ENCODE data around the gene MMP24. TPM values are rescaled to one million over a fixed set of nuclear protein-coding genes. Genes with fewer than 3 reads are reported as not detected.
"Not testable (repeated sequence)": the region's sequence is repeated elsewhere in the genome, so short reads cannot be mapped to it uniquely, and the experiment has no call there.

MMP24 gene
- not detected for total RNA-seq

DNA sequence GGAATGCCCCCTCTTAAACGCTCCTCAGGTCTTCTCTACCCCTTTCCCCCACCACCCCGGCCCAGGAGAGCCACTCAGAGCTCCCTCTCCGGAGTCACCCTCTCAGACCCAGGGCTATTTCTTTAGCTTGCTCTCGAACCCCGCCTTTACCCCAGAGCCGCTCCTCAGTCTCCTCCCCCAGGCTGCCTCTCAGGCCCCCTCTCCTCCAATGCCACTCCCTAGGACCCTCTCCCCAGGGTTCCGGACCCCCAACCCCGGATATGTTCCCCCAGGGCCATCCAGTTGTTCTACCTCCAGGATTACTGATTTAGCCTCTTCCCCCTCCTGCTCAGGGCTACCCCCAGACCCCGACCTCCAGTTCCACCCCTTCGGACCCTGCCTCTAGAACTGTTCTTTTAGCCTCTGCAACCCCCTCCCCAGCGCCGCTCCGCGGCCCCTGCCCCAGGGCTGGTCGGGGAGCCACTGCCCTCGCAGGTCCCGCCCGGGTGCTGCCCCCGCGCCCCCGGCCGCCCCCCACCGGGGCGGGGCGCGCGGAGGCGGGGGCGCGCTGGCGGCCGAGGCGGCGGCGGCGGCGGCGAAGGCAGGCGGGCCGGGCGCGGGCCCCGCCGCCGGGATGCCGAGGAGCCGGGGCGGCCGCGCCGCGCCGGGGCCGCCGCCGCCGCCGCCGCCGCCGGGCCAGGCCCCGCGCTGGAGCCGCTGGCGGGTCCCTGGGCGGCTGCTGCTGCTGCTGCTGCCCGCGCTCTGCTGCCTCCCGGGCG, at the start of gene MMP24:
Gene MMP24, plus strand, starts transcription at position 565 of the 758 bp plus-strand sequence. Its CDS starts 49 bp downstream, at position 614.
- Histone ChIP-seq H3K9me3 (ENCODE audit: low read depth, low read length) (no peaks in the 10 kb centered on the region), H3K4me1 (ENCODE audit: insufficient read depth, low read length) (peaks cover 5% of the 10 kb centered on the region), H3K4me3 (ENCODE audit: low read length) (no peak within 1 kb of the TSS), H3K27me3 (ENCODE audit: insufficient read depth, low read length) (peaks cover 40% of the 10 kb centered on the region)

DNA sequence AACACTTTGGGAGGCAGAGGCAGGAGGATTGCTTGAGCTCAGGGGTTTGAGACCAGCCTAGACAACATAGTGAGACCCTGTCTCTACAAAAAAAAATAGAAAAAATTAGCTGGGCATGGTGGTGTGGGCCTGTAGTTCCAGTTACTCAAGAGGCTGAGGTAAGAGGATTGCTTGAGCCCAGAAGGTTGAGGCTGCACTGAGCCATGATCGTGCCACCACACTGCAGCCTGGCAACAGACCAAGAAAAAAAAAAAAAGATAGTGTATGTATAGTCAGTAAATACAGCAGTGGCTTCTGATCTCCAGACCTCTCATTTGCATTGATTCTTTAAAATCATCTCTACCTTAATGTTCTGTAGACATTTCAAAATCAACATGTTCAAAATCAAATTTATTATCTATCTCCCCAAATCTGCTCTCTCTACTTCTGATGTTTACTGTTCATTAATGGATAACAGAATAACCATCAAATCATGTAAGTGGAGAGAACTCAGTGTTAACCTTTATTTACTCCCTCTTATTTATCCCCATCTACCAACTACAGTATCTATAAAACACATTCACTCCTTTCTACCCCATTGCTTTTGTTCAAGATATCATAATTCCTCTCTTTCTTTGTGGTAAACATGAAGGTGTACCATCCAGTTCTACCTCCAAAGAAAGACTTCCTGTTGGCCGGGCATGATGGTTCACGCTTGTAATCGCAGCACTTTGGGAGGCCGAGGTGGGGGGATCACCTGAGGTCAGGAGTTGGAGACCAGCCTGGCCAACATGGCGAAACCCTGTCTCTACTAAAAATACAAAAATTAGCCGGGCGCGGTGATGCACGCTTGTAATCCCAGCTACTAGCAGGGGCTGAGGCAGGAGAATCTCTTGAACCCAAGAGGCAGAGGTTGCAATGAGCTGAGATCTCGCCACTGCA, 46.9 kb upstream of the MMP24 start:
- H3K4me1 ChIP-seq (ENCODE audit: insufficient read depth, low read length) = no peaks in the 10 kb centered on the region
- no peak overlapping the region for H3K4me3 ChIP-seq (ENCODE audit: low read length)
- no peaks in the 10 kb centered on the region for H3K9me3 ChIP-seq (ENCODE audit: low read depth, low read length)
- H3K27me3 ChIP-seq (ENCODE audit: insufficient read depth, low read length) = no peaks in the 10 kb centered on the region

DNA sequence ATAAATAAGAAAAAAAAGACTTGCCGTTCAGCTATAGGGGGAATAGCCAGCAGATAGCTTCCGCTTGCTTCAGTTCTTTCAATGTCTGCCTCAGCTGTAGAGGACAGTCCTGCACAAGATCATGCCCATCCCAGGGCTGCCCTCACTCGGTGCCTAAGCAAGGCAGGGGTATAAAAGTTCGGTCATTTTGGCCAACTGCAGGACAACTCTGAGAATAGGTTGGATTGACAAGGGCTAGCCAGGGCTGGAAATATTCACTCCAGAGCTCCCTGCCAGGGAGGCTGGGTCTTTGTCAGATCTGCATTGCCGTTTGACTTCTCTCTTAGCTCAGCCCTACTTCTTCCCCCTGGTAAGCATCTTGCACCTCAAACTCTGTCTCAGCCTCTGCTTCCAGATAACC, 46.2 kb upstream of the MMP24 start:
- no peaks in the 10 kb centered on the region for H3K9me3 ChIP-seq (ENCODE audit: low read depth, low read length)
- H3K4me3 ChIP-seq (ENCODE audit: low read length) = no peak overlapping the region
- no peaks in the 10 kb centered on the region for H3K27me3 ChIP-seq (ENCODE audit: insufficient read depth, low read length)
- no peaks in the 10 kb centered on the region for H3K4me1 ChIP-seq (ENCODE audit: insufficient read depth, low read length)

GRCh38 chr20:35181731-35182130, 44.8 kb upstream of the MMP24 start:
- no peaks in the 10 kb centered on the region for H3K27me3 ChIP-seq (ENCODE audit: insufficient read depth, low read length)
- H3K4me1 ChIP-seq (ENCODE audit: insufficient read depth, low read length) = no peaks in the 10 kb centered on the region
- H3K9me3 ChIP-seq (ENCODE audit: low read depth, low read length) = no peaks in the 10 kb centered on the region
- H3K4me3 ChIP-seq (ENCODE audit: low read length) = no peak overlapping the region

DNA sequence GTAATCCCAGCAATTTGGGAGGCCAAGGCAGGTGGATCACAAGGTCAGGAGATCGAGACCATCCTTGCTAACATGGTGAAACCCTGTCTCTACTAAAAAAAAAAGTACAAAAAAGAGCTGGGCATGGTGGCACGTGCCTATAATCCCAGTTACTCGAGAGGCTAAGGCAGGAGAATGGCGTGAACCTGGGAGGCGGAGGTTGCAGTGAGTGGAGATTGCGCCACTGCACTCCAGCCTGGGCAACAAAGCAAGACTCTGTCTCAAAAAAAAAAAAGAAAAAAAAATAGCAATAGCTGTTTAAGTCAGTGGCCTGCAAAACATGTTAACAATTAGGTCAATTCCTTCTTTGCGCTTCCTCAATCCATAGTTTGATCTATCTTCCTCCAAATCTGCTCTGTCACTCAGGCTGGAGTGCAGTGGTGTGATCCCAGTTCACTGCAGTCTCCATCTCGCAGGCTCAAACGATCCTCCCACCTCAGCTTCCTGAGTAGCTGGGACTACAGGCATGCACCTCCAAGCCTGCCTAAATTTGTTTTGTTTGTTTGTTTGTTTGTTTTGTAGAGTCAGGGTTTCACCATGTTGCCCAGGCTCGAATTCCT, 39.7 kb upstream of the MMP24 start:
- not testable (repeated sequence) for H3K4me1 ChIP-seq (ENCODE audit: insufficient read depth, low read length); H3K4me3 ChIP-seq (ENCODE audit: low read length); H3K9me3 ChIP-seq (ENCODE audit: low read depth, low read length); H3K27me3 ChIP-seq (ENCODE audit: insufficient read depth, low read length)

DNA sequence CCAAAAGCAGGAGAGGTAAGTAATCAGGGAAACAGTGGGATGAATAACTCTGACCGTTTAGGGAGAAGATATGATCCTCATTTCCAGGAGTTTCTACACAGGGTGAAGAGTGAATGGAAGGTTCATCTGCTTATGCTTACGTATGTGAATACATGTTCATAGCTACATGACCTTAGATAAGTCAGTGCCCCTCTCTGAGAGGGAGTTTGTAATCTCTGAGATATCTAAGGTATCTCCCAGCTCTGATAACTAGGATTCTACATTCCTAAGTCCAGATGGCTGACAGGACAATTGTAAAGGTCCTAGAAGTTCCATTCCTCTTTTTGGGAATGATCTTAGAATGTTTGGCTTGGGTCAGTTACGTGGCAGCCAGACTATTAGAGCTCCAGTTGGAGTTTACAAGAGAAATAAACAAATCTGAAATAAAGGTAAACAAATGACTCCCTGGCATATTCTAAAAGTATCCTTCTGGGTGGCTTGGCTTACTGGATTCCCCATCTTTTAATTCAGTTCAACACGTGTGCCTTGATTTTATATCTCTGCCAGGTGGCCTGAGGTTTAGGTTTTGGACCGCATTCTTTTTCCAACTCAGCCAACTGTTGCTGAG, 38.8 kb upstream of the MMP24 start:
- H3K9me3 ChIP-seq (ENCODE audit: low read depth, low read length) = no peaks in the 10 kb centered on the region
- no peaks in the 10 kb centered on the region for H3K27me3 ChIP-seq (ENCODE audit: insufficient read depth, low read length)
- H3K4me3 ChIP-seq (ENCODE audit: low read length) = no peak overlapping the region
- H3K4me1 ChIP-seq (ENCODE audit: insufficient read depth, low read length) = no peaks in the 10 kb centered on the region

GRCh38 chr20:35189223-35189622, 37.3 kb upstream of the MMP24 start:
- H3K4me1 ChIP-seq (ENCODE audit: insufficient read depth, low read length); H3K9me3 ChIP-seq (ENCODE audit: low read depth, low read length); H3K27me3 ChIP-seq (ENCODE audit: insufficient read depth, low read length); H3K4me3 ChIP-seq (ENCODE audit: low read length): not testable (repeated sequence)

GRCh38 chr20:35190556-35190955, 35.9 kb upstream of the MMP24 start:
- H3K4me3 ChIP-seq (ENCODE audit: low read length) = no peak overlapping the region
- H3K4me1 ChIP-seq (ENCODE audit: insufficient read depth, low read length) = no peaks in the 10 kb centered on the region
- H3K9me3 ChIP-seq (ENCODE audit: low read depth, low read length) = no peaks in the 10 kb centered on the region
- H3K27me3 ChIP-seq (ENCODE audit: insufficient read depth, low read length) = no peaks in the 10 kb centered on the region

- no peaks in the 10 kb centered on the region for H3K4me1 ChIP-seq (ENCODE audit: insufficient read depth, low read length)
- no peaks in the 10 kb centered on the region for H3K27me3 ChIP-seq (ENCODE audit: insufficient read depth, low read length)
- H3K4me3 ChIP-seq (ENCODE audit: low read length) = no peak overlapping the region
- peaks cover 6% of the 10 kb centered on the region for H3K9me3 ChIP-seq (ENCODE audit: low read depth, low read length)
Observed at GRCh38 chr20:35191419-35192117, 34.9 kb upstream of the MMP24 start.

- Histone ChIP-seq H3K4me3 (ENCODE audit: low read length) (no peak overlapping the region), H3K4me1 (ENCODE audit: insufficient read depth, low read length) (no peaks in the 10 kb centered on the region), H3K27me3 (ENCODE audit: insufficient read depth, low read length) (no peaks in the 10 kb centered on the region), H3K9me3 (ENCODE audit: low read depth, low read length) (peaks cover 13% of the 10 kb centered on the region)
Observed at GRCh38 chr20:35192118-35192872, 34.2 kb upstream of the MMP24 start.

DNA sequence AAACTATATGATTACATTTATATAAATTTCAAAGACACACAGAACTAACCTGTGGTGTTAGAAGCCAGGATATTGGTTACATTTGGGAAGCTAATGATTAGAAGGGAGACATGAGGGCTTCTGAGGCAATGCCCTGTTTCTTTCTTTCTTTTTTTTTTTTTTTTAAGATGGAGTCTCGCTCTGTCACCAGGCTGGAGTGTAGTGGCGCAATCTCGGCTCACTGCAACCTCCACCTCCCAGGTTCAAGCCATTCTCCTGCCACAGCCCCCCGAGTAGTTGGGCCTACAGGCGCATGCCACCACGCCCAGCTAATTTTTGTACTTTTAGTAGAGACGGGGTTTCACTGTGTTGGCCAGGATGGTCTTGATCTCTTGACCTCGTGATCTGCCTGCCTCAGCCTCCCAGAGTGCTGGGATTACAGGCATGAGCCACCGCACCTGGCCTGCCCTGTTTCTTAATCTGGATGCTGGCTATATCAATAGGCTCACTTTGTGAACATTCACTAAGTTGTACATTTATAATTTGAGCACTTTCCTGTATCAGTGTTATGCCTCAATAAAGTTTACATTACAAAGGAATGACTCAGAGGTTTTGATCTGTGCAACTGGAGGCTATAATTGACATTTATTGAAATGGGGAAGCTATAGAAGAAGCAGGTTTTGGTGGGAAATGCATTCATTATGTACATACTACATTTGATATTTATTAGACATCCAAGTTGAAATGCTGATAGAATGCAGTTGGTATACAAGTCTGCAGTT, 33.3 kb upstream of the MMP24 start:
- H3K9me3 ChIP-seq (ENCODE audit: low read depth, low read length) = peaks cover 13% of the 10 kb centered on the region
- not testable (repeated sequence) for H3K4me1 ChIP-seq (ENCODE audit: insufficient read depth, low read length); H3K27me3 ChIP-seq (ENCODE audit: insufficient read depth, low read length); H3K4me3 ChIP-seq (ENCODE audit: low read length)

DNA sequence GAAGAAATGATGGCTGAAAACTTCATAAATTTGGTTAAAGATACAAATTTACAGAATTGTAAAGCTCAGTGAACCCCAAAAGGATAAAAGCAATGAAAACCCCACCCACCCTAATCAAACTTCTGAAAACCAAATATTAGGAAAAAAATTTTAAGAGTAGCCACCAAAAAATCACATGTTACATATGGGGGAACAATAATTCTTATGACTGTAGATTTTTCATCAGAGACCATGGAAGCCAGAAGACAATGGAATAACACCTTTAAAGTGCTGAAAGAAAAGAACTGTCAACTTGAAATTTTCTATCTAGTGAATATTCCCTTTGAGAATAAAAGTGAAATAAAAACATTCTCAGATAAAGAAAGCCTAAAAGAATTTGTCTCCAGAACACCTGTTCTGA, 30.2 kb upstream of the MMP24 start:
- H3K27me3 ChIP-seq (ENCODE audit: insufficient read depth, low read length) = no peaks in the 10 kb centered on the region
- peaks cover 13% of the 10 kb centered on the region for H3K9me3 ChIP-seq (ENCODE audit: low read depth, low read length)
- H3K4me1 ChIP-seq (ENCODE audit: insufficient read depth, low read length) = no peaks in the 10 kb centered on the region
- no peak overlapping the region for H3K4me3 ChIP-seq (ENCODE audit: low read length)

DNA sequence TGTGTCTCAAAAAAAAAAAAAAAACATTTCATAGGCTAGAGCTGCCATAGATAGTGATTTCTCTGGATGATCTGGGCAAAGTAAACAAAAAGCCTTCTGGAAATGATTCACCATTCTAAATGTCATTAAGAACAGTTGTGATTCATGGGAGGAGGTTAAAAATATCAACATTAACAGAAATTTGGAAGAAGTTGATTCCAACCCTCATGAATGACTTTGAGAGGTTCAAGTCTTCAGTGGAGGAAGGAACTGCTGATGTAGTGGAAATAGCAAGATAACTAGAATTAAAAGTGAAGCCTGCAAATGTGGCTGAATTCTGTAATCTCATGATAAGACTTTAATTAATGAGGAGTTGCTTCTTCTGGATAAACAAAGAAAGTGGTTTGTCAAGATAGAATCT, 26.8 kb upstream of the MMP24 start:
- H3K4me3 ChIP-seq (ENCODE audit: low read length) = no peak overlapping the region
- no peaks in the 10 kb centered on the region for H3K27me3 ChIP-seq (ENCODE audit: insufficient read depth, low read length)
- H3K9me3 ChIP-seq (ENCODE audit: low read depth, low read length) = peaks cover 13% of the 10 kb centered on the region
- H3K4me1 ChIP-seq (ENCODE audit: insufficient read depth, low read length) = no peaks in the 10 kb centered on the region
